H7 (cell line): Measurements from ENCODE around the gene PRRX2. TPM values are rescaled to one million over a fixed set of nuclear protein-coding genes. Genes with fewer than 3 reads are reported as not detected.
"Not testable (repeated sequence)": the region's sequence is repeated elsewhere in the genome, so short reads cannot be mapped to it uniquely, and the experiment has no call there.

Experiments
- DNase-seq: peaks from one replicate; pipeline ENCODE4 v3.0.0; 2012
- H3K27me3 ChIP-seq: 2 replicates; pipeline ENCODE4 v1.6.0; 2011; ENCODE audit warnings: mild to moderate bottlenecking, low read length; ENCODE audit not compliant: control insufficient read depth, insufficient read depth
- H3K36me3 ChIP-seq: replicated peaks from 2 replicates; pipeline ENCODE4 v1.5.1; 2011; ENCODE audit warnings: low read length; ENCODE audit not compliant: control insufficient read depth, insufficient read depth
- H3K4me3 ChIP-seq: 2 replicates; pipeline ENCODE4 v1.5.1; 2011; ENCODE audit warnings: low read depth, mild to moderate bottlenecking, control low read depth, low read length, moderate library complexity; ENCODE audit not compliant: insufficient read depth
- total RNA-seq: library from RNA; depleted of rRNA; stranded (reverse); fragments of >200 nt; shearing (Covaris generic); gene quantifications from 2 replicates; pipeline ENCODE4 v1.2.3, GENCODE V29; 2014

The PRRX2 gene
- total RNA-seq, 1 experiment from 2014 or later = 12.7 TPM

- H3K4me3 ChIP-seq = no peak overlapping the region
- DNase-seq = peak; percentile 65
- no peaks in the 10 kb centered on the region for H3K27me3 ChIP-seq
- peaks cover 18% of the 10 kb centered on the region for H3K36me3 ChIP-seq
Measured at GRCh38 chr9:129630967-129631673, 34.3 kb upstream of the PRRX2 start.

DNA sequence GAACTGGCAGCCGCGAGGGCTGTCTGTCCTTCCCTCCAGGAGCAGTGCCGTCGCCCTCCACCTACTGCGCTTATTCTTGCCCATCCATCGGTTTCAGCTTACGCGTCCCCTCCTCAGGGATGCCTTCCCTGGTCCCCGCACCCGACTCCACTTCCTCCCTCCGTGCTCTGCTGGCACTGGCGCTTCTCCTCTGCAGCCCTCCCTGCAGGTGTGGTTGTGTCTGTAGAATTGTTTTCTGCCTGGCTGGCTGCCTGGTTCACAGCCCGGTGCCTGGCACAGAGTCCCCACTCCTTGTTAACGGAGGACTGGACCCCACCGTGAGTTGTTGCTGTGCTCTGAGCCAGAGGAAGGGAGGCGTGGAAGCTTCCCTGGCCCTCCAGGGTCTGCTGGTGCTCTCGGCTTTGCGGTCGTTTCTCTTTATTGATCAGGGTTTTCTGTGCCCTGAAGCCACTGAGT is 33.7 kb upstream of the PRRX2 start:
- no peak for DNase-seq
- H3K27me3 ChIP-seq = no peaks in the 10 kb centered on the region
- no peak overlapping the region for H3K4me3 ChIP-seq
- H3K36me3 ChIP-seq = peaks cover 18% of the 10 kb centered on the region

DNA sequence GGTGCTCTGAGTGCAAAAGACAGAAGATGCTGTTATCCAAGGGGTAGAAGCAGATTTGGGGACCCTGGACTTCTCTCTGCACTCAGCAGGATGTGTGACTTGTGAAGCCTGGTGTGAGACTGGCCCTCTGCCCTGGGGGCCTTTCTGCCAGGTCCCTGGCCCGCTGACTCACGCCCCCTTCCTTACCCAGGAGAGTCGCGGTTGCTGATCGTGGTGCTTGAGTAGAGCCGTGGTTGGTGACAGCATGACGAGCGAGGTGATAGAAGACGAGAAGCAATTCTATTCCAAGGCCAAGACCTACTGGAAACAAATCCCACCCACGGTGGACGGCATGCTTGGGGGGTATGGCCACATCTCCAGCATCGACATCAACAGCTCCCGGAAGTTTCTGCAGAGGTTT is 33.0 kb upstream of the PRRX2 start:
- Histone ChIP-seq H3K27me3 (no peaks in the 10 kb centered on the region), H3K36me3 (peaks cover 24% of the 10 kb centered on the region)

DNA sequence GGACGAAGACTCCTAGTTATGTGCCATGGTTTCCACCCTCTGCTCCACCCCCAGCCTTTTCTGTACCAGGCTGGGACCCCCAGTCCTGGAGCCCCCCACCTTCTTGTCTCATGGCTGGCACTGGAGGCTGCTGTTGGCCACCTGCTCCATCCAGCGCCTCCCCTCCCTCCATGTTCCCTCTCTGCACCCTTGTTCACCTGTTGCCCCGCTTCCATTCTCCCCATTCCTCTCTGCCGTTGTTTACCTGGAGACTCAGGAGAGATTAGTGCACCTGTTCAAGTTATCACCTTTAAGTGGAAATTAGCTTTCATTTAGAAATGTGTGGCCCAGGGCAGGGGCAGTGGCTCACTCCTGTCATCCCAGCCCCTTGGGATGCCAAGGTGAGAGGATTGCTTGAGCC is 32.2 kb upstream of the PRRX2 start:
- Histone ChIP-seq H3K4me3 (no peak overlapping the region), H3K27me3 (no peaks in the 10 kb centered on the region), H3K36me3 (peaks cover 28% of the 10 kb centered on the region)
- no peak for DNase-seq

More for the DNA sequence above, 33.0 kb upstream of the PRRX2 start:
- no peak for DNase-seq
- H3K4me3 ChIP-seq = no peak overlapping the region

DNA sequence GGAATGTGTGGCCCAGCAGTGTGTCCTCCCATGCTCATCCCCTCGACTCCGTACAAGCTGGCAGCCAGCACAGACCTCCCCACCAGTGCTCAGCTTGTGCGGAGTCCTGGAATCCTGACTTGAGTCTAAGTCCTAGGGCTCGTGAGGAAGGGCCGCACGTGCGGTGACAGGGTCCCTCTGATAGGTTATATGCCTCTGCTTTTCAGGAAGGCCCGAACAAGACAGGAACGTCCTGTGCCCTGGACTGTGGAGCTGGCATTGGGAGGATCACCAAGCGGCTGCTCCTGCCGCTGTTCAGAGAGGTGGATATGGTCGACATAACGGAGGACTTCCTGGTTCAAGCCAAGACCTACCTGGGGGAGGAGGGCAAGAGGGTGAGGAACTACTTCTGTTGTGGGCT is 31.6 kb upstream of the PRRX2 start:
- Histone ChIP-seq H3K36me3 (peaks cover 31% of the 10 kb centered on the region), H3K4me3 (no peak overlapping the region), H3K27me3 (no peaks in the 10 kb centered on the region)
- DNase-seq = no peak

DNA sequence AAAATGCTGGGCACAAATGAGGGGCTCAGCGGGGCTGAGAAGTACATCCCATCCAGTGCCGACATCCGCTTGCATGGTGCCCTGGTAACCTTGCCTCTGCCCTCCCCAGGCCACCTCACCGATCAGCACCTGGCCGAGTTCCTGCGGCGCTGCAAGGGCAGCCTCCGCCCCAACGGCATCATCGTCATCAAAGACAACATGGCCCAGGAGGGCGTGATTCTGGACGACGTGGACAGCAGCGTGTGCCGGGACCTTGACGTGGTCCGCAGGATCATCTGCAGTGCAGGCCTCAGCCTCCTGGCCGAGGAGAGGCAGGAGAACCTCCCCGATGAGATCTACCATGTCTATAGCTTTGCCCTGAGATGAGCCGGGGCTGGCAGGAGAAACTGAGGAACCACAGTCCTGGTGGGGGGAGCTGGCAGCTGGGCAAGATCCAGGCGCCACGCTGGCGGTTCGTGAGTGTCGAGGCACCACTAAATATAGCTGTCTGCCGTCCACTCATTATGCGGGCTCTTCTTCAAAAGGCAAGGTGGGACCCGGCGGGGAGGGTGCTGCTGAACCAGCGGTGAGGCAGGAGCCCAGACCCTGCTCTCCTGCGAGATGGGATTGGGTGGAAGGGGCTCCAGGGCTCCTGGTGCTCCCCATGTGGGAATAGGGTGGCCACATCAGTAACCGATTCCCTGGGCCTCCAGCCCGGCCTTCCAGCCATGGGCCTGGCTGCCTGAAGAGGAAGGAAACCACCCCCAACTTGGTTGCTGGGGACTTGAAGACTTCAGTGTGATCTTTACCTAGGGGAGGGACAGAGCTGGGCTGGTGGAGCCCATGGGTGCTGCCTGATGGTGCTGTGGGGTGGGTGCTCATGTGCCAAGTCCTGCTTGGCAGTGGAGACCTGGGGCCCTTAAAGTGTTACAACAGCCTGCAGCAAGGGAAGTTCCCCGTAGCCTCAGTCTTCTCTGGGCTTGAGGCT is 30.1 kb upstream of the PRRX2 start:
- no peak for DNase-seq
- peaks cover 36% of the 10 kb centered on the region for H3K36me3 ChIP-seq
- no peaks in the 10 kb centered on the region for H3K27me3 ChIP-seq
- H3K4me3 ChIP-seq = no peak overlapping the region

GRCh38 chr9:129636343-129636742 is 29.1 kb upstream of the PRRX2 start:
- peaks cover 36% of the 10 kb centered on the region for H3K36me3 ChIP-seq
- H3K27me3 ChIP-seq, DNase-seq, H3K4me3 ChIP-seq: not testable (repeated sequence)

GRCh38 chr9:129637102-129637501 is 28.3 kb upstream of the PRRX2 start:
- no peak for DNase-seq
- no peak overlapping the region for H3K4me3 ChIP-seq
- H3K36me3 ChIP-seq = peaks cover 36% of the 10 kb centered on the region
- H3K27me3 ChIP-seq = no peaks in the 10 kb centered on the region

DNA sequence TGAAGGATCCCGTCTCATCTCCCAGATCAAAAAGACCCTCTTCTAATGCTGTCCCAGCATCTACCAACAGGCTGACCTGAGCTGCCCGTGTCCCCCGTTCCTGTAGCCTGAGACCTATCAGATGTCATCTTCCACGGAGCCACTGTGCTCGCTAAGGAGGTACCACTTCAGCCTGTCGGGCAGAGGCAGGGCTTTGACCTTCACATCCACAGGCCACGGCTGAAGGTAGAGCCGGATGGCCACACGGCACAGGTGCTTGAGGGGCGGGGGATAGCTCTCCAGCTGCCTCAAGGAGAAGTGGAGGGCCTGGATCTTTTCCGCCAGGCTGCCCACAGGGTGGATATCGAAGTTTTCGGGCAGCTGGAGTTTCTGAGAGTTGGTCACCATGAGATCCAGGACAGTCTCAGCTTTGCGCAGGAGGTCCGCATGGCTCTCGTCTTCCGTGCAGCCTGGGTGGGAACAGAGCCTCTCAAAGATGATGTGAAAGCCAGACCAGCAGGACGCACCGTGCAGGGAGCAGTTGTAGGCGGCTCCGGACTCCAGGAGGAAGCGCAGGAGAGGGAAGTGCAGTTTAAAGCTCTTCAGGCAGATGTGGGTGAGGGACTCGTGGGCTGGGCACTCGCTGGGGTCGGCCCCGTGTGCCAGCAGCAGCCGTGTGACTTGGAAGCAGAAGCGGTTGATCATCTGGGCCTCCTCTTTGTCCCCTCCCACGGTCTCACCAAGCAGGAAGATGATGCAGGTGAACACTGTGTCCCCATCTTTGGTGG is 27.6 kb upstream of the PRRX2 start:
- DNase-seq = no peak
- no peak overlapping the region for H3K4me3 ChIP-seq
- no peaks in the 10 kb centered on the region for H3K27me3 ChIP-seq
- H3K36me3 ChIP-seq = peaks cover 33% of the 10 kb centered on the region

DNA sequence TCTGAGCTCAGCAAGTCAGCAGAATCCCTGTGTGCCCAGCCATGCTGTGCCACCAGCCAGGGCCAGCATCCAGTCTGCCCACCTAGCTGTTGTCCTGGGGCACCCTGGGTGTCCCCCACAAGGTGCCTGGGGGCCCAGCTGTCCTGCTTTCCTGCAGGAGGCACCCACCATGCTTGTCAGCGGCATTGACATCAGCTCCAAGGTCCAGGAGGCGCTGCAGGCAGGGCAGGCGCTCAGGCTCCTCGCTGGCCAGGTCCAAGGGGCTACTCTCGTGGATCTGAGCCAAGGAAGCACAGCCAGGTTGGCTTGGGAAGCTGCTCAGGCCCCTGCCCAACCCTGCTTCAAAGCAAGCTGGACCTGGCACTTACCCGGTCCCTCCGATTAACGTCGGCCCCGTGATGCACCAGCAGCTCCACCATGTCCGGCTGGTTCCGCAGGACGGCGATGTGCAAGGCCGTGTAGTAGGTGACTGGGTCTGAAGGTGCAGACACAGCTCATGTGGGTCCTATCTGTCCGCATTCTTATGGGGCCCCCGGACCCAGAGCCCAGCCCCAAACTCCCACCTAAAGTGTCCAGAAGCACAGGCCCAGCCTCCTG is 26.3 kb upstream of the PRRX2 start:
- no peaks in the 10 kb centered on the region for H3K27me3 ChIP-seq
- no peak for DNase-seq
- H3K4me3 ChIP-seq = no peak overlapping the region
- peaks cover 28% of the 10 kb centered on the region for H3K36me3 ChIP-seq

DNA sequence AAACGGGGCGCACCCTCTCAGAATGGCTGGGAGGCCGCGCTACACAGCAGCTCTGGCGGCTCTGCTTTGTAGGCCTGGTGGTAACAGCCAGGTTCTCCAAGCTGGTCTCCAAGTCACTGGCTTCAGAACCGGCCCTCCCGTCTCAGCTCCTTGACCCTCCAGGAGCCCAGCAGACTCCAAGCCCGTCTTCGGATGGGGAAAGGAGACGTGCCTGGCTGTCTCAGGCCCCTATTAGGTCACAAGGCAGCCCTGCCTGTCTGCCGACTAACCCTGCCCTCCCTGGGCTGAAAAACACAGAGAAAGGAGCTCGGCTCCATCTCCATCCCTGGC is 25.7 kb upstream of the PRRX2 start:
- no peaks in the 10 kb centered on the region for H3K27me3 ChIP-seq
- H3K36me3 ChIP-seq = peaks cover 25% of the 10 kb centered on the region
- H3K4me3 ChIP-seq = no peak overlapping the region
- no peak for DNase-seq

- Histone ChIP-seq H3K4me3 (peak overlapping the region; percentile 4; the same call in 1 of the 2 replicates), H3K27me3 (no peaks in the 10 kb centered on the region), H3K36me3 (peaks cover 22% of the 10 kb centered on the region)
- DNase-seq = no peak
Measured at GRCh38 chr9:129640086-129640870, 25.2 kb upstream of the PRRX2 start.

DNA sequence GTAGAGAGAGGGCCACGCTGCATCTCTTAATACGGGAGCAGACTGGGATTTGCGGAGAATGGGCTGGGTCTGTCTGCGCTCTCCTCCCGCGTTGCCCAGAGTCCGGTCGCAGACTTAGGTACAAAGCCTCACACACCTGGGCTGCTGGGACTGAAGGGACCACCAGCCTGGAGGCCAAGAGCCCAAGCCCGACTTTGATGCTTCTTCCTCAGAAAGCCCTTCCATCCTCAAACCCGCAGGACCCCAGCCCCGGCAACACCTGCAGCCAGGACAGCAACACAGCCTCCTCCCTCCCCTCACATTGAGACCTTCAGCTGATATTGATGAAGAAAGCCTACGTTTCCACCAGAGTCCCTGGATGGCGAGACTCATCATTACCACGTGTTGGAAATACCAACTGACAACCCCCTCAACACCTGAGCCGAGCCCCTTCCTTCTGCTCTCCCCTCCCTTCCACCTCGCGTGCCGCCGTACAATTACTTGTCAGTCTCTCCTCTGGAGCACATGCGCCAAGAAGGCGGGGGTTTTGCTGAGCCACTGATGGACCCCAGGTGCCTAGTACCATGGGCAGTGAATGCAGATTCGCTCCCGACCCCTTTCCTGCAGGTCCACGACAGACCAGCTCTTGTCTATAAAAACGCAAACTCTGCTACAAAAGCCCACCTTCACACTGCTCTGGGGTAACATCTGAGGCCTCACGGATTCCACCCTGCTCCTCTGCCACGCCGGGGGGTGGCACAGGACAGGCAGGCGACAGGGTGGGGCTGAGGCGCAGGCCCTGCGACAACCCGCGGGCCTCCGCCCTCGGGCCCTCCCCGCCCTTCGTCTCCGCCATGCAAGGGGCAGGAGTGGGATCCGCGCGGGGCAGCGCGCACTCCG is 24.3 kb upstream of the PRRX2 start:
- no peak for DNase-seq
- H3K27me3 ChIP-seq = no peaks in the 10 kb centered on the region
- H3K36me3 ChIP-seq = peaks cover 20% of the 10 kb centered on the region

More for the DNA sequence above, 24.3 kb upstream of the PRRX2 start:
- peak overlapping the region; percentile 96 for H3K4me3 ChIP-seq
